NCI-H1105 treated with DMSO at 0.1 percent for 48 hours (cell line): ENCODE results near the gene CYP1A2.

Experiments
- DNase-seq: peaks from one replicate; lab custom pipeline; 2025; lab: John Stamatoyannopoulos, UW

CYP1A2 gene

GRCh38 chr15:74789171-74789631 is 40.6 kb downstream of the CYP1A2 start:
- no peak for DNase-seq

DNA sequence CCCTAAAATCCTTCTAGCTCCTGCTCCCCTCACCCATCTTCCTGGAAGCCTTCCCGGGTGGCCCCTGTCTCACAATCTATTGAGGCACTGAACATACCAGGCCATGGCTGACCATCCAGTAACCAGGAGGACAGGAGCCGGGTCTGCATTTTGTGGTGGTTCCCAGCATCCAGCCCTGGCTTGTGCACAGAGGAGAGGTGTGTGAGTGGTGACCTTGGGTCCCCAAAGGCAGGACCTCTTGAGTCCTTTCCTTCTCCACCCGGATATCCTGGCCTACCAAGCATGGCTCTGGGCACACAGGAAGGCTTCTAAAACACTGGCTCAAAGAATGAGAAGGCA is 41.1 kb downstream of the CYP1A2 start:
- DNase-seq = no peak

- no peak for DNase-seq
Observed at GRCh38 chr15:74790080-74790916, 41.7 kb downstream of the CYP1A2 start.

DNA sequence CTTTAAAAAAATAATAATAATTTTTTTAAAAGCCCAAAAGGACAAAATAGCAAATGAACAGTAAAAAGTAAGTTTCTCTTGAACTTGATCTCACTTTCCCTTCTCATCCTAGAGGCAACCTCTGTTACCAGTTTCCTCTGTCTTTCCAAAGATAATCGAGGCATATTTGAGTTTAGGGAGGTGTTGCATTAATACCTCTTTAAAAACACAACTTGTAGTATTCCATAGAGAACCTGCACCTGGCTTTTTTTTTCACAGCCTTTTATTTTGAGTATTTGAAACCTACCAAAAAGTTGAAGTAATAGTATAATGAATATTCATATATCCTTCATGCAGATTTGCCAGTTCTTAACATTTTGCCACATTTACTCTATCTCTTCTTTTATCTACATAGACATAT is 42.4 kb downstream of the CYP1A2 start:
- no peak for DNase-seq

- DNase-seq = no peak
Observed at GRCh38 chr15:74791667-74792066, 43.0 kb downstream of the CYP1A2 start.

DNA sequence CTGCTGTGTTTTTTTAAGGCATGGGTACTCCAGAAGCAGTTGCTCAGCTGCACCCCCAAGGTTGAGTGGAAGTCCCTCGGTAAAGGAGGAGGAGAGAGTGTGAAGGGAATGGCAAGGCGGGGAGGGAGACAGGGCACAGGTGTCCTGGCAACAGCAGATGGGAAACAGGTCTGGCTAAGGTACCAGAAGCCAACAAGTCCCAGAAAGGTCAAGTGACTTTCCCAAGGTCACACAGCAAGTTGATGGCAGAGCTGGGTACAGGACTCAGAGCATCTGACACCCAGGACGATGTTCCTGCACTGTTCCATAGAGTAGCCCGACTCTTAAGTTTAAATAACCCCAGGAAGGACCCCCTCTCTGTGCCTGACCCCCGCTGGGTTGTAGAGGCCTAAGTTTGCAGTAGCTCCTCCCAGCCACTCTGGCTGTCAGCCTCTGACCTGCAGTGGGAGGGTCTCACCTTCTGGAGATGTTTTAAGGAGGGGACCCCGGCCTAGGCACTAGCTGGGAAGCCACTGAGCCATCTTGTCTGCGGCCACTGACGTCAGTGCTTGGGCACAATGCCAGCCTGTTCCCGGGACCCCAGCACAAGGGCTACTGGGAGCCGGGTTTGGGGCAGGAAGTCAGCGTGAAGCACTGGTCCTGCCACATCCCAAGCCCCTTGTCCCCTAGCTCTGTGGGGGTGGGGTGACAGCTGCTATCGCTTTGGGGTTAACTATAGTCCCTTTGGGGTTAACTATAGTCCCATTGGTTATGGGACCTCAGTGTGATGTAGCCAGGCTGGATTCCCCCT is 43.8 kb downstream of the CYP1A2 start:
- no peak for DNase-seq

- no peak for DNase-seq
Observed at GRCh38 chr15:74793135-74794028, 44.7 kb downstream of the CYP1A2 start.

DNA sequence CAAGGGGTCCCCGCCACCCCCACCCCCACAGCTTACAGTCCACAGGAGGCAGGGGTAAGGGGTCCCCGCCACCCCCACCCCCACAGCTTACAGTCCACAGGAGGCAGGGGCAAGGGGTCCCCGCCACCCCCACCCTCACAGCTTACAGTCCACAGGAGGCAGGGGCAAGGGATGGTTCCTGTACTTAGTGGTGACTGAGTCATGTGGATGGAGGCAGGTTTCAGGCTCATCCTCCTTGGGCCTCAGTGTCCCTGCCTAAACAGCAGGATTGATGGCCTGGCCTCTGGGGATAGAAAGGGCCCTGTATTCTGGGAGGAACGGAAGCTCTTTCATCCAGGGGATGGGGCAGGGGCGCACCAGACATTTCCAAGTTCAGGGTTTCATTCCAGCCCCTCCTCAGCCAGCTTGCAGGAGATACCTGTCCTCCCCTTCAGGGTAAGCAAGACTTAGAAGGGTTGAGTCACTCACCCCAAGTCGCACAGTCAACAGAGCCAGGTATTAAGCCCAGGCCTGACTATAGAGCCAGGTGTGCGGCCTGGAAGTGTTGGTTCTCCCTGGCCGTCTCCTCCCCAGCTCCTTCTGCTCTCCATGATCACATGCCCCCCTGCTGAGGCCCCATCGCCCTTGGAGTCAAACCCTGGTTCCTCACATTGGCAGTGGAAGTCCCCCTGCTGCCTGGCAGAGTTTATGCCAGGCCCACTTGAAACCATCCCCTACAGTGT is 45.8 kb downstream of the CYP1A2 start:
- DNase-seq = no peak

- DNase-seq = no peak
Observed at GRCh38 chr15:74794970-74795349, 46.3 kb downstream of the CYP1A2 start.

- DNase-seq = no peak
Observed at GRCh38 chr15:74795966-74796625, 47.5 kb downstream of the CYP1A2 start.

- DNase-seq = no peak
Observed at GRCh38 chr15:74798388-74799254, 50.0 kb downstream of the CYP1A2 start.

DNA sequence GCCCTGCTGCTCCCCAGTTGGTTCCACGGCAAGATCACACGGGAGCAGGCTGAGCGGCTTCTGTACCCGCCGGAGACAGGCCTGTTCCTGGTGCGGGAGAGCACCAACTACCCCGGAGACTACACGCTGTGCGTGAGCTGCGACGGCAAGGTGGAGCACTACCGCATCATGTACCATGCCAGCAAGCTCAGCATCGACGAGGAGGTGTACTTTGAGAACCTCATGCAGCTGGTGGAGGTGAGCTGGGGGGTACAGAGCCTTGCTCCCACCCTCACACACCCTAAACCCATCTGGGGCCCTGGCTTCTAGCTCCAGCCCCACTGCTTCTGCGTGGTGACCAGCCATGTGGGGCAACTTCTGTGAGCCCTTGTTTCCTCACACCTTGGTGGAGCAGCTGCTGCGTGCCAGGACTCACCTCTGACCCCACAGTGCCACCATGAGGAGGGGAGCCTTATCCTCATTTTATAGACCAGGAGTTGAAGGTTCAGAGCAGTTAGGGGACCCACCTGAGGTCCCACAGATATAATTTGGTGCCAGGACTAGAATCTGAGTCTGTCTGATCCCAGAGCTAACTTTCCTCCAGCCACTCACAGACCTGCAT is 50.7 kb downstream of the CYP1A2 start:
- no peak for DNase-seq

- DNase-seq = no peak
Observed at GRCh38 chr15:74799856-74800558, 51.4 kb downstream of the CYP1A2 start.

DNA sequence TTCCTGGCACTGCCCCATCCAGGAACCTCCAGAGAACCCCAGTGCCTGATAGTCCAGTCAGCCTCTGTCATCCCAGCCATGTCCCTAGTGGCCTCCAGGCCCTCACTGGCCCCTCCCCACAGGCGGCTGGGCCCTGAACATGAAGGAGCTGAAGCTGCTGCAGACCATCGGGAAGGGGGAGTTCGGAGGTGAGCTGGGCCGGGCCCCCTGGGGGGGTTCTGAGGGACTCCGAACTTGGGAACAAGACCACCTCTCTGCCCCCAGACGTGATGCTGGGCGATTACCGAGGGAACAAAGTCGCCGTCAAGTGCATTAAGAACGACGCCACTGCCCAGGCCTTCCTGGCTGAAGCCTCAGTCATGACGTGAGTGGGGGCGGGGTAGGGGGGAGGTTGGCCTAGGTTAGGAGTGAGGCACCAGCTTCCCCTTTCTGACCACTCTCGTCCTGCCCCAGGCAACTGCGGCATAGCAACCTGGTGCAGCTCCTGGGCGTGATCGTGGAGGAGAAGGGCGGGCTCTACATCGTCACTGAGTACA is 52.0 kb downstream of the CYP1A2 start:
- DNase-seq = no peak

GRCh38 chr15:74801311-74801997 is 52.8 kb downstream of the CYP1A2 start:
- DNase-seq = no peak

GRCh38 chr15:74802290-74802689 is 53.6 kb downstream of the CYP1A2 start:
- no peak for DNase-seq

DNA sequence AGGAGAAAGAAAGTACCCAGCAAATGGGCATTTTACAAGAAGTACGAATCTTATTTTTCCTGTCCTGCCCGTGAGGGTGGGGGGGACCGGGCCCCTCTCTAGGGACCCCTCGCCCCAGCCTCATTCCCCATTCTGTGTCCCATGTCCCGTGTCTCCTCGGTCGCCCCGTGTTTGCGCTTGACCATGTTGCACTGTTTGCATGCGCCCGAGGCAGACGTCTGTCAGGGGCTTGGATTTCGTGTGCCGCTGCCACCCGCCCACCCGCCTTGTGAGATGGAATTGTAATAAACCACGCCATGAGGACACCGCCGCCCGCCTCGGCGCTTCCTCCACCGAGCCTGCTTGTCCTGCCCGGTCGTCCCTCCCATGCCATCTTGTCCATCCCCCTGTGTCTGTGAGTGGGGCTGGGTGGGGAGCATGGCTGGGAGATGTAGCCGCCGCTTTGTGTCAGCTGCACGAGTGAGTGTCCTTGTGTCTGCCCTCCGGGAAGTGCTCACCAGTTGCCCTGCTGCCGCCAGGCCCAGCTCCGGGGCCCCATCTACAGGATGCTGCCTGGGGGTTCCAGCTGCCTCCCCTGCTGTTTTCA is 54.3 kb downstream of the CYP1A2 start:
- DNase-seq = no peak

DNA sequence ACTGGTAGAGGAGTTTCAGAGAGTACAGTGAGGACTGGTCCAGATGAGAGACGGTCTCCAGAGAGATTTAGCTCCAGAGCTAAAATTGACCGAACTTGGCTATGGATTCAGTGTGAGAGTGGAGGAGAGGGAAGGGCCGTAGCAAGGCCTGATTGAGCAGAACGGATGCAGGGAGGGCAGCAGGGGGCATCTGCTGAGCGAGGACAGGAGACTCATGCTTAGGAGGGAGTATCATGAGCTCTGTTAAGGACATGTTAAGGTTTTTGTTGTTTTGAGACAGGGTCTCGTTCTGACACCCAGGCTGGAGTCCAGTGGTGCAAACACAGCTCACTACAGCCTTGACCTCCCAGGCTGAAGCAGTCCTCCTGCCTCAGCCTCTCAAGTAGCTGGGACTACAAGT is 56.3 kb downstream of the CYP1A2 start:
- DNase-seq = no peak
